NCI-H1930 (cell line): ENCODE measurements around the gene GAS1.

Source experiments
- DNase-seq, 2 experiments: peaks; one replicate each; lab custom pipeline; 2025; lab: John Stamatoyannopoulos, UW

GAS1 gene

GRCh38 chr9:86965636-86966395, 18.5 kb upstream of the GAS1 start:
- no peak for DNase-seq

- DNase-seq, result no peak
Measured at GRCh38 chr9:86962692-86963091, 15.4 kb upstream of the GAS1 start.

- DNase-seq, result no peak
Measured at GRCh38 chr9:86960938-86961337, 13.6 kb upstream of the GAS1 start.

- DNase-seq, result no peak
Measured at GRCh38 chr9:86958203-86958602, 10.9 kb upstream of the GAS1 start.

GRCh38 chr9:86955561-86955960, 8.3 kb upstream of the GAS1 start:
- no peak for DNase-seq

- no peak for DNase-seq
Measured at GRCh38 chr9:86955042-86955441, 7.7 kb upstream of the GAS1 start.

- no peak for DNase-seq
Measured at GRCh38 chr9:86953181-86953580, 5.9 kb upstream of the GAS1 start.

GRCh38 chr9:86948074-86948929, 996 bp upstream of the GAS1 start:
- DNase-seq, result peak; percentile 13 to 64

- DNase-seq, result peak; percentile 55 to 65
Measured at GRCh38 chr9:86946201-86947145, 833 bp downstream of the GAS1 start.

- DNase-seq, result peak; percentile 15 to 47
Measured at GRCh38 chr9:86945728-86946200, 1.5 kb downstream of the GAS1 start.

GRCh38 chr9:86944796-86945727, 2.2 kb downstream of the GAS1 start:
- no peak for DNase-seq

GRCh38 chr9:86943201-86944113, 3.8 kb downstream of the GAS1 start:
- DNase-seq, result peak in 1 of 2 experiments; percentile 3

- no peak for DNase-seq
Measured at GRCh38 chr9:86942281-86943200, 4.8 kb downstream of the GAS1 start.

- no peak for DNase-seq
Measured at GRCh38 chr9:86941197-86941596, 6.1 kb downstream of the GAS1 start.

- DNase-seq, result no peak
Measured at GRCh38 chr9:86940774-86941173, 6.5 kb downstream of the GAS1 start.

- DNase-seq, result no peak
Measured at GRCh38 chr9:86939891-86940290, 7.4 kb downstream of the GAS1 start.

- no peak for DNase-seq
Measured at GRCh38 chr9:86939321-86939720, 8.0 kb downstream of the GAS1 start.

- DNase-seq, result no peak
Measured at GRCh38 chr9:86938780-86939179, 8.5 kb downstream of the GAS1 start.

- DNase-seq, result no peak
Measured at GRCh38 chr9:86926145-86926544, 21.2 kb downstream of the GAS1 start.
